ENCODE measurements around the gene SIVA1.

Gene SIVA1

DNA sequence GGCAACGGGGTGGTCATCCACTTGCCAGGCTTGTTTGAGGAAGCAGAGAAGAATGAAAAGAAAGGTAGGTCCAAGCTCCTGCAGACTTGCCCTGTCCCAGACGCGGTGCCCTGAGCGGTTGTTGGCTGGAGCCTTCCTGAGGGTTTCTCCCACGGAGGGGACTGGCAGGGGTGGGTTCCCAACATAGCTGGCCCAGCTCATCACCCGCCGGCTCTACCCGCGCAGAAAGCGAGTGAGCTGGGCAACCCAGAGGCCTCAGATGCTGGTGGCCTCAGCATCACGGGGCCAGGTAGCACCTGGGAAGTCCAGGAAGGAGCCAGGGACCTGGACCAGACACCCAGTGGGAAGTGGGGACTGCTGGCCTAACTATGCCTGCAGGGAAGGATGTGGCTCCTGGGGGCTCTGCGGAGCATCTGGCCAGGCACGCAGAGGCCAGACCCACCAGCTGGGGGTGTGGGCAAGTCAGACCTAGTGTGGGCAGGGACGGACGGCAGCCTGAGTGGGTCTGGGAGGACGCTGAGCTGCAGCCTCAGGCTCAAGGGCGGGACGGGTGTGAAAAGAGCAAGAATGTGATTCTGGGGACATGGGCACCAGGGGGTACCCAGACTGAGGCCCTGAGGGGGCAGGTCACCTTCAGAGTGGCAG is 14.4 kb upstream of the SIVA1 start:
- Histone ChIP-seq H3K27me3 (ENCODE audit: insufficient read depth, low read length, poor library complexity, severe bottlenecking) (no peaks in the 10 kb centered on the region), H3K9ac (ENCODE audit: low read depth, low read length, poor library complexity, severe bottlenecking) (no peak overlapping the region), H3K9me3 (ENCODE audit: insufficient read depth, low read depth, low read length) (no peaks in the 10 kb centered on the region), H3K9me2 (replicated peaks; ENCODE audit: low read depth, low read length) (no peaks in the 10 kb centered on the region), H2AFZ (ENCODE audit: low read length) (no peak overlapping the region), H3K4me1 (ENCODE audit: insufficient read depth, low read length, poor library complexity, severe bottlenecking) (no peaks in the 10 kb centered on the region), H4K20me1 (ENCODE audit: insufficient read depth, low read length, poor library complexity, severe bottlenecking) (no peaks in the 10 kb centered on the region), H3K79me2 (ENCODE audit: insufficient read depth, low read length) (no peaks in the 10 kb centered on the region), H3K4me3 (ENCODE audit: low read length, poor library complexity, severe bottlenecking) (no peak overlapping the region), H3F3A (ENCODE audit: low read depth) (no peaks in the 10 kb centered on the region), H3K36me3 (ENCODE audit: insufficient read depth, low read length) (no peaks in the 10 kb centered on the region), H3K4me2 (ENCODE audit: low read depth, low read length, poor library complexity, severe bottlenecking) (no peak overlapping the region)
- no peak for TF ChIP-seq EZH2phosphoT487 (IDR thresholded peaks at IDR 0.05; ENCODE audit: borderline replicate concordance)
- TF ChIP-seq, protein P1, sequence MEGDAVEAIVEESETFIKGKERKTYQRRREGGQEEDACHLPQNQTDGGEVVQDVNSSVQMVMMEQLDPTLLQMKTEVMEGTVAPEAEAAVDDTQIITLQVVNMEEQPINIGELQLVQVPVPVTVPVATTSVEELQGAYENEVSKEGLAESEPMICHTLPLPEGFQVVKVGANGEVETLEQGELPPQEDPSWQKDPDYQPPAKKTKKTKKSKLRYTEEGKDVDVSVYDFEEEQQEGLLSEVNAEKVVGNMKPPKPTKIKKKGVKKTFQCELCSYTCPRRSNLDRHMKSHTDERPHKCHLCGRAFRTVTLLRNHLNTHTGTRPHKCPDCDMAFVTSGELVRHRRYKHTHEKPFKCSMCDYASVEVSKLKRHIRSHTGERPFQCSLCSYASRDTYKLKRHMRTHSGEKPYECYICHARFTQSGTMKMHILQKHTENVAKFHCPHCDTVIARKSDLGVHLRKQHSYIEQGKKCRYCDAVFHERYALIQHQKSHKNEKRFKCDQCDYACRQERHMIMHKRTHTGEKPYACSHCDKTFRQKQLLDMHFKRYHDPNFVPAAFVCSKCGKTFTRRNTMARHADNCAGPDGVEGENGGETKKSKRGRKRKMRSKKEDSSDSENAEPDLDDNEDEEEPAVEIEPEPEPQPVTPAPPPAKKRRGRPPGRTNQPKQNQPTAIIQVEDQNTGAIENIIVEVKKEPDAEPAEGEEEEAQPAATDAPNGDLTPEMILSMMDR (conservative IDR thresholded peaks at IDR 0.05; ENCODE audit: low read length): no peak

DNA sequence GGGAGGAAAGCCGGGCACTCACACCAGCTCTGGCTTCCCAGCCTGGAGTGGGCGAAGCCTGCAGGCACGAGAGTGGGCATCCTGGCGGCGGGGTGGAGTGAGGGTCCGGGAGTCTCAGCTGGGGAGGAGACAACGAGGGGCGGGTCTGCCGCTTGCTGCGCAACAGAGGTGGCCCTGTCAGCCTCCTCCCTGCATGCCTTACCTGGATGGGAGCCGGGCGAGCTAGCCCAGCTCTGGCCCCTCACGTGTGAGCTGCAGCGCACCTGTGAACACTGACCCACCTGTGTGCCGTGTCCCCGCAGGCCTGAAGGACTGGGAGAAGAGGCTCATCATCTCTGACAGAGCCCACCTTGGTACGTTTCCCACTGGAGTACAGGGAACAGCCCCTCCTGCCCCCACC is 13.9 kb upstream of the SIVA1 start:
- no peak for TF ChIP-seq EZH2phosphoT487 (IDR thresholded peaks at IDR 0.05; ENCODE audit: borderline replicate concordance)
- TF ChIP-seq, protein P1 (conservative IDR thresholded peaks at IDR 0.05; ENCODE audit: low read length): no peak
- Histone ChIP-seq H3K4me1 (ENCODE audit: insufficient read depth, low read length, poor library complexity, severe bottlenecking) (no peaks in the 10 kb centered on the region), H3K4me2 (ENCODE audit: low read depth, low read length, poor library complexity, severe bottlenecking) (no peak overlapping the region), H2AFZ (ENCODE audit: low read length) (no peak overlapping the region), H3K9me2 (replicated peaks; ENCODE audit: low read depth, low read length) (no peaks in the 10 kb centered on the region), H3K9me3 (ENCODE audit: insufficient read depth, low read depth, low read length) (no peaks in the 10 kb centered on the region), H3K27me3 (ENCODE audit: insufficient read depth, low read length, poor library complexity, severe bottlenecking) (no peaks in the 10 kb centered on the region), H3K9ac (ENCODE audit: low read depth, low read length, poor library complexity, severe bottlenecking) (no peak overlapping the region), H3F3A (ENCODE audit: low read depth) (no peaks in the 10 kb centered on the region), H3K4me3 (ENCODE audit: low read length, poor library complexity, severe bottlenecking) (no peak overlapping the region), H3K36me3 (ENCODE audit: insufficient read depth, low read length) (no peaks in the 10 kb centered on the region), H3K79me2 (ENCODE audit: insufficient read depth, low read length) (no peaks in the 10 kb centered on the region), H4K20me1 (ENCODE audit: insufficient read depth, low read length, poor library complexity, severe bottlenecking) (no peaks in the 10 kb centered on the region)

DNA sequence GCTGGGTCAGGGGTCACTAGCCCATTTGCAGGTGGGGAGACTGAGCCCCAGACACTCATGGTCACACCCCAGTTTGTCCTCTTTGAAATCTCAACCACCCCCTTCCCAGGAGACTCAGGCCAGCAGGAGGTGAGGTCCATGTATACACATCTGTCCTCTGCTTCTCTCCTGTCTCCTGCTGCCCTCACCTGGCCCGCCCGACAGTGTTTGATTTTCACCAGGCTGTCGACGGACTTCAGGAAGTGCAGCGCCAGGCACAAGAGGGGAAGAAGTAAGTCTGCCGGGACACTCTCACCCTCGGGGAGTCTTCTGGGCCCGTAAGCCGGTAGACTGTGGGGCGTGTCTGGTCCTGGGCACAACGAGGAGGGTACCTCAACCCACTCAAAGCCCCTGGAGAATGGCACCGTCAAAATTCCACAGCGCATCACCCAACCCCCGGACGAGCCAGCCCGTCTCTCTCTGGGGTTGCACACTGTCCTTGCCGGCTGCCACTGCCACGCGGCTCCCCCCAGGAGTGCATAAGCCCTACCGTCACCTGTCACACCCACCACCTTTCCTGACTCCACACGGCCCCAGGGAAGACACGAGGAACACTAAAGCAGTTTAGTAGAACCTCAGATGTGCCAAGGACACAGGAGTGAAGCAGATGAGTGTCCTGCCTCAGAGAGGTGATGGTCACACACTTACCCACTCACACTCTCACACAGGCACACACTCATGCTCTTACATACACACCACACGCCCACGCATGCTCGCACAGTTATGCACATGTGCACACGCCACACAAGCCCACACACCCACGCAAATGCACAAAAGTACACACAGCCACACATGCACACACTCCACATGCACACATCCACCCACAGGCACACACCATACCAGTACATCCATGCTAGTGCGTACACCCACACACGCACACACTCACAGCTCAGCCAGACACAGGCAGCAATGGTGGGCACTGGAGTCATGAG is 13.1 kb upstream of the SIVA1 start:
- TF ChIP-seq EZH2phosphoT487 (IDR thresholded peaks at IDR 0.05; ENCODE audit: borderline replicate concordance): no peak
- TF ChIP-seq, protein P1 (conservative IDR thresholded peaks at IDR 0.05; ENCODE audit: low read length): no peak
- no peak overlapping the region for H3K4me2 ChIP-seq (ENCODE audit: low read depth, low read length, poor library complexity, severe bottlenecking)
- no peaks in the 10 kb centered on the region for H3K9me3 ChIP-seq (ENCODE audit: insufficient read depth, low read depth, low read length)
- no peak overlapping the region for H2AFZ ChIP-seq (ENCODE audit: low read length)
- no peaks in the 10 kb centered on the region for H3K36me3 ChIP-seq (ENCODE audit: insufficient read depth, low read length)
- H3K9me2 ChIP-seq (replicated peaks; ENCODE audit: low read depth, low read length): no peaks in the 10 kb centered on the region
- no peaks in the 10 kb centered on the region for H3K79me2 ChIP-seq (ENCODE audit: insufficient read depth, low read length)
- H3K27me3 ChIP-seq (ENCODE audit: insufficient read depth, low read length, poor library complexity, severe bottlenecking): no peaks in the 10 kb centered on the region
- H3K9ac ChIP-seq (ENCODE audit: low read depth, low read length, poor library complexity, severe bottlenecking): no peak overlapping the region
- H3K4me1 ChIP-seq (ENCODE audit: insufficient read depth, low read length, poor library complexity, severe bottlenecking): no peaks in the 10 kb centered on the region
- no peaks in the 10 kb centered on the region for H3F3A ChIP-seq (ENCODE audit: low read depth)
- no peak overlapping the region for H3K4me3 ChIP-seq (ENCODE audit: low read length, poor library complexity, severe bottlenecking)
- no peaks in the 10 kb centered on the region for H4K20me1 ChIP-seq (ENCODE audit: insufficient read depth, low read length, poor library complexity, severe bottlenecking)
